GM19438 (cell line): Measurements from ENCODE around the gene CCL2.
"Not testable (repeated sequence)": the region's sequence is repeated elsewhere in the genome, so short reads cannot be mapped to it uniquely, and the experiment has no call there.

Experiments used
- ATAC-seq: cut with Tn5 transposase; IDR thresholded peaks from one replicate; pipeline ENCODE4 v1.9.1; 2021; ENCODE audit warnings: low read depth; ENCODE audit not compliant: unreplicated experiment

CCL2 gene

DNA sequence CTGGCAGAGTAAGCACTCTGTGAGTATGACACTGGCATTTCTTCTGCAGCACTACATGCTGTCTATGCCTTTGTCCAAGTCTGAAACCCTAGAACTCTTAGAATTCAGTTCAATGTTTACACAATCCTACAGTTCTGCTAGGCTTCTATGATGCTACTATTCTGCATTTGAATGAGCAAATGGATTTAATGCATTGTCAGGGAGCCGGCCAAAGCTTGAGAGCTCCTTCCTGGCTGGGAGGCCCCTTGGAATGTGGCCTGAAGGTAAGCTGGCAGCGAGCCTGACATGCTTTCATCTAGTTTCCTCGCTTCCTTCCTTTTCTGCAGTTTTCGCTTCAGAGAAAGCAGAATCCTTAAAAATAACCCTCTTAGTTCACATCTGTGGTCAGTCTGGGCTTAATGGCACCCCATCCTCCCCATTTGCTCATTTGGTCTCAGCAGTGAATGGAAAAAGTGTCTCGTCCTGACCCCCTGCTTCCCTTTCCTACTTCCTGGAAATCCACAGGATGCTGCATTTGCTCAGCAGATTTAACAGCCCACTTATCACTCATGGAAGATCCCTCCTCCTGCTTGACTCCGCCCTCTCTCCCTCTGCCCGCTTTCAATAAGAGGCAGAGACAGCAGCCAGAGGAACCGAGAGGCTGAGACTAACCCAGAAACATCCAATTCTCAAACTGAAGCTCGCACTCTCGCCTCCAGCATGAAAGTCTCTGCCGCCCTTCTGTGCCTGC lies at the start of gene CCL2:
TSS of gene CCL2 (plus strand) at position 635 of the 730 bp plus-strand sequence. CDS start at position 700, 65 bp downstream.
- ATAC-seq: no peak

DNA sequence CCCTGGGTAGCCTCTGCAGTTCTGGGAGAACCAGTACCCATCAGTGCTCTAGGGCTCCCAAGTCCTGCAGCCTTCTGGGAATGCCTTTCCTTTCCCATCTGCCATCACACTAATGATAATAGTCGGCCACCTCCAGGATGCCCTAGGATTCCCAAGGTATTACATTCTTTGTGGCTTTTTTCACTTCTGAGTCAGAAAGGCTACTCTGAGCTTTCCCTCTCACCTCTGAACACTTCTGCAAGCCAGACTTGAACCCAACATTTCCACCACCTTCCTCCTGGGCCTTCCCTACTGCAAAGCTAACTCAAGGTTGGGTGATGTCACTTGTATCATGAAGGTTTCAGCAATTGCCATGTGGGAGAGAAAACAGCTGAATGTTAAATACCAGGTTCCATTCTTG lies 49.7 kb upstream of the CCL2 start:
- ATAC-seq: no peak

DNA sequence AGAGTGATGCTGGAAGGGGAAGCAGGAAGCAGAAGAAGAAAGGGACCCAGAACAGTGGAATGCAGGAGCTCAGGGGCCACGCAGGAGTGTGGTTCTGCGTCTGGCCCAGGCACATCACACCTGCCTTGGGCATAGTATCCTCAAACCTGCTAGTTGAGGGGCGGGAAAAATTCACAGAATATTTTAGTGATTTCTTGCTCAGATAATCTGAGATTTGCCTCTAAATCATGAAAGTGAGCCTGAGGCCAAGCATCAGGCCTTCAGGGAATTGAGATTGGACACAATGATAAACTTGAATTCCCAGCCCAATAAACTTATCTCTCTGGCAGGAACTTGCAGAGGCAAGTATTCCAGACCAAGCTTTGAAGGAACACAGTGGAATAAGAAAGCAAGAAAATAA lies 48.5 kb upstream of the CCL2 start:
- no peak for ATAC-seq

DNA sequence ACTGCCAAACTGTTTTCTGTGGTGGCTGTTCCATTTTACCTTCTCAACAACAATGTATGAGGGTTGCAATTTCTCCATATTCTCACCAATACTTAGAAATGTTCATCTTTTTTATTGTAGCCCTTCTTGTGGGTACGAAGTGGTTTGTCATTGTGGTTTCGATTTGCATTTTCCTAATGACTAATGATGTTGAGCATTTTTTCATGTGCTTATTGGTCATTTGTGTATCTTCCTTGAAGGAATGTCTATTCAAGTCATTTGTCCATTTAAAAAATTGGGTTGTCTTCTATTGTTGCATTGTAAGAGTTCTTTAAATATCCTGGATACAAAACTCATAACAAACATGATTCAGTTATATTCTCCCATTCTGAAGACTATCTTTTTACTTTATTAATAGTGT lies 47.5 kb upstream of the CCL2 start:
- no peak for ATAC-seq

DNA sequence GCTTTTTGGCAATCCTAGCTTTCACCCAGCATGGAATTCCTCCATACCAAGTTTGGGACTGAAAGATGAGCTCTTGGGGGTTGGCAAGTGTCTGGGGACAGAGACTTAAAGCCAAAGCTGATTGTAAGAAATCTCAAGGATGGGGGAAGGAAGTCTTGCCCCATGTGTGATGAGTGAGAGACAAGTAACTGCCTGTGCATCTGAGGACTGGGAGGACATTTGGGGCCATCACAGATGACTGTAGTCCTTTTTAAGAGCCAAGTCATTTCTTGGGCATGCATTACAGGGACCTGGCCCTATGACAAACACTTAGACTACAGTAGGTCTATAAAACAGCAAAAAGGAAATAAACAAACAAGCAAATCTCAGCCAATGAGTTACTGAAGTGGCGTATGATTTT lies 36.3 kb upstream of the CCL2 start:
- ATAC-seq: no peak

DNA sequence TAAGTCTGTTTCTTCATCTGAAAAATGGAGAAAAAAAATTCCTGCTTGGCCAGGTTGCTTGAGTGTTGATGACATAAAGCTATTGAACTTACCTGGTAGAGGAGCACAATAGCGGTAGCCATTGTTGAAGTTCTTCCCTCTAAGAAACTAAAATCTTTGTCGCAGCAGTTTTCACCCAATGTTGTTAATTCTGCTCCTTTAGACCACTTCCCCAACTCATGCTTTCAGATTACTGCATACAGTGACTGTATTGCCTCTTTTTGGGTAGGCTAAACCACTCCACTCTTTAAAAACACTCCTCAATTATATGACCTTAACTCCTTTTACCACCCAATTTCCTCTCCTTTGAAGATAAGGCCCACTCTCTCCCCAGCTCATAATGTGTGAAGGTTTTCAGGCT lies 35.7 kb upstream of the CCL2 start:
- ATAC-seq: no peak

DNA sequence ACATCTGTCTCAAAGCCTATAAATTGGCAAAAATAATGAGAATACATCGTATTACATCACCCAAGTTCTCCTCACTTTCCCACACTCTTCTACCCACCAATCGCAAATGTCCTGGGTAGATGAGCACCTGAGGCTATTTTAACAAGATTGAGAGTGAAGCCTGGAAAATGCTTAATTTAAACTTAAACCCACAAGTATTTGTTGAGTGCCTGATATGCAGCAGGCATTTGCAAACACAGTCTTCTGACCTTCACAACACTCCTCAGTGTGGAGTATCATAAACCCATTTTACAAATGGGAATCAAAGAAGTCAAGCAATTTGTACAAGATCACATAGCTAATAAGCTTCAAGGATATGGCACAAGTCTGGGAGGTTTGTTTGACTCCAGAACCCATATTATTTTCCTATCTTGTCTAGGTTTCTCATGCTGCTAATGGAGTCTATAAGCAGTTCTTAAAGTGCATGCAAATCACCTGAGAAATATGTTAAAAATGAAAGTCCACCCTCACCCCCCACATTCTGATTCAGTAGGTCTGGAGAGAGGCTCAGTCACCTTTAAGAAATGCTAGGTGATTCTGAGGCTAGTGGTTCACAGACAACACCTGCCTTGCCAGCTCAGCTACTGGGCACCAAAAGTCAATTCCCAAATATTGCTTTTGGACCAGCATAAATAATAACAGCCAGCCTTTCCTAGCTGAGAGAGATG lies 34.9 kb upstream of the CCL2 start:
- no peak for ATAC-seq

DNA sequence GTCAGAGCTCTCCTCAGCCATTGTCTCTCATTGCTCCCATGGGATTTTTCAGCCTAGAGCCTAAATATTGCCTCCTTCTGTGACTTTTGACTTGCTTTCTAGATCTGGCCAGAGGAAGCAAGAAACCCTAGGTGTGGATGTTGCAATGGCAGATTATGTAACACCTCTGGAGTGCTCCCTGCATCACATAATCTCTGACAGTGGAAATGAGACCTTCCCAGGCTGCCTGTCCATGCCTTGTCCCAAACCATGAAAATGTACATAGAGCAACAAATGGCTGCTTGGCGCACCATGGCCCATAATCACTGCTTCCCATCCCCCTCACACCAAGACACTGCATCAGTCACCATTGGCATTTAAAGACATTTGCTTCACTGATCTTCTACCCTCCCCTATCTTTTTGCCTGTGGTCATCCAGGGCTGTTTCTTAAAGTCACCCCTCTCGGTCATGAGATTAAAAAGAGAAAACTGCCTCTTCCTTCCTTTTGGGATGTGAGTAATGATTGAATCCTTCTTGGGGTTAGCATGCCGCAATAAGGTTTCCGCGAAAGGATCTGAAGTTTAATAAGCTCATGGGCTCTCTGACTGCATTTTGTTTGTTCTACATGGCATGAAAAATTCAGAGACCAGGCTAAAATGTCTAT lies 34.2 kb upstream of the CCL2 start:
- ATAC-seq: no peak

DNA sequence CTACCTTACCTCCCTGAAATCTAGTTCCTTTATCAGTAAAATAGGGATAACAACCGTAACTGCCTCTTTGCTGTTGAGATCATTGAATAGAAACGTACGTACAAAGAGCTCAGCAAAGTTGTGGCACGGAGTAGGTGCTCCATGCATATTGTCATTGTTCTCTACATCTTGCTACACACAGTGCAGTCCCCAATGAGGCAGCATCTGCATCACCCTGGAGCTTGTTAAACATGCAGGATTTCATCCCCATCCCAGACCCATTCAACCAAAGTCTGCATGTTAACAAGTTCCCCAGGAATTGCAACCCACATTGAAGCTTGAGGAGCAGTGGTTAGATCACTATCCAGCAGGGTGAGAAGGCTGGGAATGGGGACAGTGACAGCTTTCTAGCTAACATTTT lies 33.7 kb upstream of the CCL2 start:
- ATAC-seq: no peak

DNA sequence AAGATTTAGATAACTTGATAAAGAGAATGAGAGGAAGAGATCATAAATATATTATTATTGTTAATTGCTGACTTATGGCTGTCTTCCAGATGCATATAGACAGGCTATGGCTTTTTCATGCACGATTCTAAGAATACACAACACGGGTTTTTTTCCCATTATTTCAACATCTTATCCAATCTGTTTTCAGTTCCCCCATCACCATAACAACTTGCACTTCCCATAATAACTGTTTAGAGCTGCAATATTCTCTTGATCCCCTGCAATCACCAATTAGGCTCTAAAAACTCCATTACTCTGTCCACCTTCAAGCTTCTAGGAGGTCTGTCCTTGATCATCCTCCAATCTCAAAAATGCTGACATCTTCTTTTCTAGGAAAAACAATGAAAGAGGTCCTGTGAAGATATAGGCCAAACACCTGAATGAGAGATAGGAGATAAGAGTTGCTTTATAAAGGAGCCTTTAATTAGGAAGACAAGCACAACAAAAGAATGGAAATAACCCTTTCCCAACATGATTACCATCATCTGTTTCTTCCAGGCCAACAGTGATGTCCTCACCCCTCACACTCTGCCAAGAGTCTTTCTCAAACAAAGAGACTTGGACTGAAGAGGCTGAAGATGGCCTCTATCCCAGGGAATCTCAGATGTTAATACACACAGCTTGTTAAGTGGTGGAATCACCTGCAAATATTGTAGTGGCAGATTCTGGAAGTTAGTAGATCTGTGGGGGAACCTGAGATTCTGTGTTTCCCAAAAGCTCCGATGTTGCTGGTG lies 32.2 kb upstream of the CCL2 start:
- ATAC-seq: no peak

DNA sequence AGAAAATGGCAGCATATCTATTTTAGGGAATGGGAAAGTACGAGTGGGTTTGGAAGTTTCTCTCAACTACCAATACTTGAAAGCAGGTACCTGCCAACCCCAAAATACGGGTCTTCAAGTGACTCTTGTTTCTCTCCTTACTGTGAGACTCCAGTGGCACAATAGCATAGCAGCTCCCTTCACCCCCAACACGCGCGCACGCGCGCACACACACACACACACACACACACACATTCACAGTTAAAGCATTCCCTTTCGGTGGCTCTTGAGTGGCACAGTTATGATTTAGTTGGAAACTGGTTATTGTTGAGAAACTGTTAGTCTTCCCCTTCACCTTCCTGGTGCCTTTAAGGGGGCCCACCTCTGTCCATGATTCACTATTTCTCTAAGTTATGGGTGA lies 30.0 kb upstream of the CCL2 start:
- no peak for ATAC-seq

DNA sequence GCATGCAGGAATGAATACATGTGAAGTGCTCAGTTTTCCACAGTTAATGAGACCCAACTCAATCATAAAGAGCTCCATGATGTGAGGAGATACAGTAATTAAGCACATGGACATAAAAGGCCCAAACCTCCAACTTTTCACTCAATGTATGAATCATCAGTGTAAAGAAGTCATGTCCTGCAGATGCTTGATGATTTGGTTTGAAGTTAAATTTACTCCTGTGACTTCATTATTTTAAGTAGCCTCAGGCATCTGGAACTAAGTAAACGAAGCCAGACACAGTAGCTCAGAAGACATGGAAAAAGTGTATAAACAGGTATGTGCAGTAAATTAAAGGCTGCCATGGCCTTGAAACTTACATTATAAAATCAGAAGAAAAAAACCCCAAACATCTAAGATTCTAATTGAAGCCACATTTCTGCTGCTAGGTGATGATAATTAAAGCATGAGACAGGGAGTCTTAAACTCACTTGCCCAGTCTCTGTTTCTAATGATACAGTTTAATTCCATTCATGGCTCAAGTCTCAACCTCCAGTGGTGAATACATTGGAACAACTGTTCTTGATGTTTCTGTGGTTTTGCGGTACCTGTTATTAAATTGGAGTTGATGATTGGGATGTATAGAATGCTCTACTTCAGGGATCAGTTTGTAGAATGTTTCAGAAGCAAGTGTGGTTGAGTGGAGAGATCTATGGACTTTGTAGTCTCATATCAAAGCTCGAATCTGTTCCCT lies 28.9 kb upstream of the CCL2 start:
- no peak for ATAC-seq

DNA sequence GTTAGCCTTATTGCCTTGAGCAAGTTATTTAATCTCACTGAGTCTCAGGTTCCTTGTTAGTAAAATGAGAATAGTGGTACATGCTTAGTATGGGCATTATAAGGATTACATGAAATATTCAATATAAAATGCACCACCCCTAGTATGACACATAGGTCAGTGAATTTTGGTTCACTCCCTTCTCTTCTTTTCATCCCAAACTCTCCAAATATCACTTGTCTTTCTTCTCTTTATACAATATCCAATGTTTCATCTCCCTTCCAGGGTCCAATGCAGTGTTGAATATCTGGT lies 28.4 kb upstream of the CCL2 start:
- ATAC-seq: no peak

DNA sequence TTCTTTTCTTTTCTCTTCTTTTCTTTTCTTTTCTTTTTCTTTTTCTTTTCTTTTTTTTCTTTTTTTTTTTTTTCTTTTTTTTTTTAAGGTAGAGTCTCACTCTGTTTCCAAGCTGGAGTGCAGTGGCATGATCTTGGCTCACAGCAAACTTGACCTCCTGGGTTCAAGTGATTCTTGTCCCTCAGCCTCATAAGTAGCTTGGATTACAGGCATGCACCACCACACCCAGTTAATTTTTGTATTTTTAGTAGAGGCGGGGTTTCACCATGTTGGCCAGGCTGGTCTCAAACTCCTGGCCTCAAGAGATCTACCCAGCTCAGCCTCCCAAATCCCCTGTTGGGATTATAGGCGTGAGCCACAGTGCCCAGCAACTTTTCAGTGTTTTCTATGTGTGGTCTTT lies 27.8 kb upstream of the CCL2 start:
- ATAC-seq: not testable (repeated sequence)

DNA sequence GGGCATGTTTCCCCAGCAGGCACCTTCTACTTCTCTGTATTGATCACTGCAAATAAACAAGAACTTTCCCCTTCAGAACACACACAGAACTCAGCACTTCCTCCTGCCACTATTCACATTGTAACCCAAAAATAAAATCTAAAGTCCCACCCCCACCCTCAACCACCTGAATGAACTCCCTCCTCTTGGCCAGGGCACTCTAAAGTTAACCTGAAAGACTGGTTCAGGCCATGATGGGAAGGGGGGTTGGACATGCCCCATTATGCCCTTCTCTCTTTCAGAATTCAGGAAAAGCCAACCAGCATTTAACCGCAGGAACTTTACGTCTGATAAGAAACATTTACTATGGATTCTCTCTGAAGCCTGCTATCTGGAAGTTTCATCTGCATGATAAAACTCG lies 27.4 kb upstream of the CCL2 start:
- ATAC-seq: no peak

DNA sequence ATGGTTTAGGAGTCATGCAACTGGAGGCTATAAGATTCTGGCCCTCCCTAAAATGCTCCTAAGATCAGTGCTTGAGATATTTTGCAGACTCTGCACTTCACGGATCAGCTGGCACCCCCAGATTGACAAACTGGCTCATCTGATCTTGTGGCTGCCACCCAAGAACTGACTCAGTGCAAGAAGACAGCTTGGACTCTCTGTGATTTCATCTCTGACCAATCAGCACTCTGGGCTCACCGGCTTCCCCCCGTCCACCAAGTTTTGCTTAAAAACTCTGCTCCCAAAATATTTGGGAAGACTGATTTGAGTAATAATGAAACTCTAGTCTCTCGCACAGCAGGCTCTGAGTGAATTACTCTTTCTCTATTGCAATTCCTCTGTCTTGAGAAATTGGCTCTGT lies 26.3 kb upstream of the CCL2 start:
- ATAC-seq: no peak

DNA sequence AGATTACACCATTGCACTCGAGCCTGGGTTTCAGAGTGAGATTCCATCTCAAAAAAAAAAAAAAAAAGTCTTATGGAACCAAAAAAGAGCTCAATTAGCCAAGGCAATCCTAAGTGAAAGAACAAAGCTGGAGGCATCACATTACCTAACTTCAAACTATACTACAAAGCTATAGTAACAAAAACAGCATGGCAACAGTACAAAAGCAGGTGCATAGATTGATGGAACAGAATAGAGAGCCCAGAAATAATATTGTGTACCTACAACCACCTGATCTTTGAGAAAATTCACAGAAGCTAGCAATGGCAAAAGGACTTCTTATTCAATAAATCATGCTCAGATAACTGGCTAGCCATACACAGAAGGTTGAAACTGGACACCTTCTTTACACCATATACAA lies 24.7 kb upstream of the CCL2 start:
- ATAC-seq: no peak

DNA sequence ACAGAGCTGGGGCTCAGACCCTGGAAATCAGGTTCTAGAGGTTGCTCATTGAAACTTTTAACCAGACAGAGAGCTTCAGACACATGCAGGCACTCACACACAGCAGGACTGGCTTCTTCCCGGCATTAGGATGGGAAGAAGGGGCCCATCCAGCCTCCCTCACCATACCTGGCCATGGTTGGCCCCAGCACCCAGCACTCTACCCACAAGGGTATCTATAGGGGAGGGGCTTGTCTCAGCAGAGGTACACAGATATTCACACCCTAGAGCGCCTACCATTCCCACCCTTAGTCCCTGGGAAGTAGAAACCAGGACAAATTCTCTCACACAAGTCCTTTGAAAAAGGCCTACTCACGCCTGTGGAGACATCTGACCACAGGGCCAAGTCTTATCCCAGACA lies 20.5 kb upstream of the CCL2 start:
- ATAC-seq: no peak

DNA sequence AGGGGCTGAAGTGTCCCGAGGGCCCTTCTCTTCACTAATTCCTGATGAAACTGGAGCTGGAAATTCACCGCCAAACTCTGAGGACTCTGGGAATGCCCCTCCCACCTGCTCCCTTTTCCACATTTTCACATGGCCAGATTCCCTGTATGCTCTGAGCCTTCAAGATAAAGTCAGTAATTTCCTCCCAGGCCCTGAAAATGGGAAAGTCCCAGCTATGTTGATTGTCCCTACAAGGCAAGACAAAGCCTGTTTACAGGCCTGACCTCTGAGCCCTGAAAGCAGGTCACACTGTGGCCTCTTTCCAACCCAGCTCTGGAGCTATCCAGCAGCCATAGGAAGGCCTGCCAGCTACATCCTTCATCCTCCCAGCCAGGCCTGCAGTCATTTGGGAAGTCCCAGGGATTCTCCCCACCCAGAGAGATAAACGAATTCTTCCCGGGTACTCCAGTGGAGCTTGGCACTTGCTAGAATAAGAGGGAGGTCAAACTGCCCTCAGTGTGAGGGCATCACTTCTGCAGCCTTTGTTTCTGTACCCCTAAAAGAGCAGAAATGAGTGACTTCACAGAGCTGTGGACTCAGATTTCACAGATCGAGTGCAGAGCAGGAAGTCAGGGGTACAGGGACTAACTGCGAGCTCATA lies 19.6 kb upstream of the CCL2 start:
- no peak for ATAC-seq

DNA sequence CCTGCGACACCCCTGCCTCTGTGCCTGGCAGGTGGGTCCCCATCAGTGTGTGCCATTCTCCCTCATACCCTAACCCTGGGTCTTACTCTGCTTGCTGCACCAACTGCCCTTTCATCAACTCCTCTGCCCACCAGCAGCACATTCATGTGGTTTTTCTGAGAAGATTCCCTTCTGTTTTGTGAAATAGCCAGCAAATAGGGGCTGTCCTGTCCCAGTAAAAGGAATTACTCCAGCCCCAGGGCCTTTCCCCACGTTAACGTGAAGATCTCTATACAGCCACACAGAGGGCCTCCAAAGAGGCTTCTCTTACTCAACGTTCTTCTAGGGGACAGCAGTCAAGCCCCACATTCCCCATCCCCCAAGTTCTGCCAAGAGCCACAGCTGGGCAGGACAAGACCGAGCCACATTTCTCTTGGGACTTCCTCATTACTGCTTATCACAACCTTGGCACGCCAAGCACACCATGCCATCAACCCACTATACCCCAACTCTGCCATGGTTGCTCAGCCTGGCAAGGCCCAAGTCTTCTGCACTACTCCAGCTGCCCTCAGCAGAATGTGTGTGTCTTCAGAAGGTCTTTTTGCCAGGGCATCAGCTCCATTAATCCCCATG lies 18.7 kb upstream of the CCL2 start:
- no peak for ATAC-seq
